Head of caudate nucleus (tissue), 42 donors: ENCODE results near the gene SCARB1.

Experiments
- DNase-seq, 42 donors: peaks; one replicate each; pipeline versions ENCODE4 v3.0.0 to v3.0.0-alpha.2; 2020 to 2021; ENCODE audit warnings: mixed read lengths in 7 of 42
- intact Hi-C: fragments of 100-400 bp; cut with DNase I; formaldehyde crosslinking; loops from one replicate; pipeline ENCODE4 v1.15.0; 2022

Gene SCARB1

DNA sequence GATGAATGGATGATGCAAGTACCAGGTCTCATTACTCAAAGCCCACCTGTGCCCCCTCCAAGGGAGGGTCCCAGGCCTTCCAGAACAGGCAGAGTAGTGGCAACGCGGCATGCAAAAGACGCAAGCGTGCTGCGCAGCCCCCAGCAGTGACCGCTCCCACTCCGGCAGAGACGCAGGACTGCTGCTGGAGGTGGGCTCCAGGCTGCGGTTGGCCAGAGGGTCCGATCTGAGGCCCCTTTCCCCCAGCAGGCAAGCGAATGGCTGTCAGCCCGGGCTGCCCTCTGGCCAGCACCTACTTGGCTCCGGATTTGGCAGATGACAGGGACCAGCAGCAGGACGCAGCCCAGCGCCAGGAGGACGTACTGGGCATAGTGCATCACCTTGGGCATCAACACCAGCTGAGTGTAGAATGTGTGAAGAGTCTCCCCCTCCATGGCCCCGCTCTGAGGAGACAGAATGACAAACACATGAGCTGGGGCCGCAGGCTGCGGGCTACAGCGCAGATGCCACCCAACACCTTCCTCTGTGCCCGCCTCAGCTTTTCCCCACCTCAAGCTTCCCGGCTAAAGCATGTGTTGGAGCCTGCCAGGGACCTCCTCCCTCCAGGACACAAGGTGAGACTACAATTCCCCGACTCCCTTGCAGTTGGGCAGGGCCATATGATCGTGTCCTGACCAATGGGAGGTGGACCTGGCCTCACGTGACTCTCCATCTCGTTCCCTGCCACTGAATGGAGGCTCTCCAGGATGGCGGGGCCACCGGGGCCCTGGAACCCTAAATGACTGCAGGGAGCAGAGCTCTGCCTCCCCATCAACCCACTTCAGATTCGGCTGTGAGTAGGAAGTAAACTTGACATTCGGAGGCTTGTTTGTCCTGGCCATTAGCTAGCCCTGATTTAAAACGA is 77.4 kb downstream of the SCARB1 start:
- intact Hi-C loops: loop anchor here (10.0 kb wide), 1 partner anchor 118 kb away; no protein-coding TSS in a partner anchor
- peak; percentile 67 to 96 (median 89) for DNase-seq

DNA sequence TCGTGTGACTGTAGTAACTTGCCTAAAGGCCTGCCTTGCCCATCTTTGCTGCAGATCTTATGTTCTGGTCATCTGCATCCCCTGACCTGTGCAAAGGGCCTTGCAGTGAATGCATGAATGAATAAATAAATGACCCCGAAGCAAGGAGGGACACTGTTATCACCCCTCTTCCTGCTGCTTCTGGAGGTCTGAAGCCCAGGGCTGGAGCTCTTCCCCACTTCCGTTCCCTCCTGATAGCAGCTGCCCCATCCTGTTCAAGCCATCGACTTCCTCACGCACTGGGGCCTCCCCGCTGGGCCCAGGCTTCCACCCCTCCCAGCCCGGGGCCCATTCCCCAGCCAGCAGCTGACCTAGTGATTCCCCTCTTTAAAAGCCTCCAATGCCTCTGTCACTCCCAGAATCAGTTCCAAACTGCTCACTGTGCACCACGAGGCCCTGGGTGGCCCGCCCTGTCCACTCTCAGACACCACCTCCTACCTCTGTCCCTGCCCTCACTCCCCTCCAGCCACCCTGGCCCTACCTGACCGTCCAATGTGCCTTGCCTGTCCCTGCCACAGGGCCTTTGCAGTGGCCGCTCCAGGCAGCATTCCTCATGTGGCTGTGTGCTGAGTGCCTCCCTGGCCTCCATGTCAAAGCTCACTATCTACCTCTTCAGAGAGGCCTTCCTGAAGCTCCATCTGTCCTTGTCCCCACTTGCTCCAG is 78.6 kb downstream of the SCARB1 start:
- intact Hi-C loops: loop anchor here (10.0 kb wide), 1 partner anchor 120 kb away; no protein-coding TSS in a partner anchor
- DNase-seq: no peak

DNA sequence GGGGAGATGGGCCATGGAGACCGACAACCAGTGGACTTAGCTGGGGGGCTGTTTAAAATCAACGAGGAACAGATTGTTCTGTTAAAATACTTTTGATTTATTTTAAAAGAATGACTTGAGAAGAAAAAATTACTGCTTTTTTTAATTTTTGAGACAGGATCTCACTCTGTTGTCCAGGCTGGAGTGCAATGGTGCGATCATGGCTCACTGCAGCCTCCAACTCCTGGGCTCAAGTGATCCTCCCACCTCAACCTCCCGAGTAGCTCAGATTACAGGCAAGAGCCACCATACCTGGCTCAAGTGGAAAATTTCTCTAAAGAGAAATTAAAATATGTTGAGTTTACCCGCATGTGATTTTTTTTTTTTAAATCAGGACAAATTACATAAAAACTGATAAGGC is 80.6 kb downstream of the SCARB1 start:
- intact Hi-C loops: loop anchor here (10.0 kb wide), 1 partner anchor 122 kb away; no protein-coding TSS in a partner anchor
- DNase-seq: no peak

DNA sequence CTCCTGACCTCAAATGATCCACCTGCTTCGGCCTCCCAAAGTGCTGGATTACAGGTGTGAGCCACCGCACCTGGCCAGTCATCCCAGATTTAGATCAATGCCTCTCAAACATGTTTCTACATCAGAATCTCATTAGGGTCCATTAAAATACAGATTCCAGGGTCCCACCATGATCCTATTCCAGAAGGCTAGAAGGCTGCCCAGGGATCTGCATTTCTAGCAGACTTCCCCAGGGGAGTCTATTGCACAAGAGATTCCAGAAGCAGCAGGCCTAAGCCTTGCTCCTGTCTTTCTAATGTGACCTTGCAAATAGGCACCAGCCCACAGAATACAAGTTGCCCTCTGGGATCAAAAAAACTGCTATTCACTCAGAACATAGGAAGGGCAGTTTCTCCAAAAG is 81.5 kb downstream of the SCARB1 start:
- intact Hi-C loops: loop anchor here (10.0 kb wide), 1 partner anchor 123 kb away; no protein-coding TSS in a partner anchor
- no peak for DNase-seq

DNA sequence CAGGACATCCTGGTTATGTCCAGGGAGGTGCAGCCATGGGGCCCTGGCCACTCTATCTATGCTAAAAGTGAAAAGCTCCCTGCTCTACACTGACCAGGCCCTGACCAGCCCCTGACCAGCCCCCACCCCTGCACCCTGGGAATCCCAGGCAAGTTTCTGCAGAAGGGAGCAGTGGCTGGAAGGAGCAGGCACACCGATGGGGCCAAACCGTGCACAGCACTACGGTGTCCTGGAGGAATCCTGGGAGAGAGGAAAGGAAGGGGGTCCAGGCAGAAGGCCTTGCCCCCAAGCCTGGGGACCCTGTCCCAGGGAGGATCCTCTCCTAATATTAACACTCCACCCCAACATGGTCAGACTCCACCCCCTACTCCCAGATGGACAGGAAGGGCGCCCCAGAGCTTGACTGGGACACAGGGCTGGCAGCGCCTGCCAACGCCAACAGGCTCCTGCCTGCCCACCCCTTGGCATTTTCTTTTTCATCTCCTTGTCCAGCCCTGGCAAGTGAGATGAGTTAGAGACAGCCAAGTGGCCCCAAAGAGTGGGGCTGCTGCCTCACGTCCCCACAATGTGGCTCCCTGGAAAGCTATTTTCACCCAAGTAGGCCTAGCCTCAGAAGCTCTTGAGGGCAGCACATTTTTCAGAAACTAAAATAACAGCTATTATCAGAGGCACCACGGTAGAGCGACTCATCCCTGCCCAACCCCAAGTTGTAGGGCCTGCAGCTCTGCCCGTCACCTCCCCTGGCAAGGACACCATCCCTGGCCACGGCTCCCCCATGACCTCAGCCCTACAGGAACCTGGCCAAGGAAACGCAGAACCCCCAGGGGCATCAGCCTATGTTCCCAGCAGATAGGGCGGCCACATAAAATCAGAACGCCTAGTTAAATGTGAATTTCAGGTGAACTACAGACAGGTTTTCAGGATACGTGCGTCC is 82.6 kb downstream of the SCARB1 start:
- DNase-seq: no peak
- intact Hi-C loops: loop anchor here (10.0 kb wide), 1 partner anchor 124 kb away; no protein-coding TSS in a partner anchor

DNA sequence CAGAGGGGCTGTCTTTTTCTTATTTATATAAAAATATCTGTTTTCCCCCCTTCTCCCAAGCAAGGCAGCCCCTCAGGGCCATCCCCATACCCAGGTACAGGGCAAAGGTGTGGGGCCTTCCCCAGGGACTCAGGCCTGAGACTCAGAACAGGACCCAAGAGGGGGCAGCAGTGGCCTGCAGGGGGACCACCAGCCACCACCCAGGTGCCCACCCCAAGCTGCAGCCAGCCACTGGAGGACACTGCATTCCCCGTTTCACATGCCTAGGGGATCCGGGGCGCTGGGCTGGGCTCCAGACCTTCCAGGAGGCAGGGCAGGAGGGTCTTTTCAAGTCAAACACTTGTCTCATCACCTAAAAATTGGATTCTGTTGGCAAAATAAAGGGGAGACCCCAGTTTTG is 83.3 kb downstream of the SCARB1 start:
- intact Hi-C loops: loop anchor here (10.0 kb wide), 1 partner anchor 124 kb away; no protein-coding TSS in a partner anchor
- DNase-seq: no peak

DNA sequence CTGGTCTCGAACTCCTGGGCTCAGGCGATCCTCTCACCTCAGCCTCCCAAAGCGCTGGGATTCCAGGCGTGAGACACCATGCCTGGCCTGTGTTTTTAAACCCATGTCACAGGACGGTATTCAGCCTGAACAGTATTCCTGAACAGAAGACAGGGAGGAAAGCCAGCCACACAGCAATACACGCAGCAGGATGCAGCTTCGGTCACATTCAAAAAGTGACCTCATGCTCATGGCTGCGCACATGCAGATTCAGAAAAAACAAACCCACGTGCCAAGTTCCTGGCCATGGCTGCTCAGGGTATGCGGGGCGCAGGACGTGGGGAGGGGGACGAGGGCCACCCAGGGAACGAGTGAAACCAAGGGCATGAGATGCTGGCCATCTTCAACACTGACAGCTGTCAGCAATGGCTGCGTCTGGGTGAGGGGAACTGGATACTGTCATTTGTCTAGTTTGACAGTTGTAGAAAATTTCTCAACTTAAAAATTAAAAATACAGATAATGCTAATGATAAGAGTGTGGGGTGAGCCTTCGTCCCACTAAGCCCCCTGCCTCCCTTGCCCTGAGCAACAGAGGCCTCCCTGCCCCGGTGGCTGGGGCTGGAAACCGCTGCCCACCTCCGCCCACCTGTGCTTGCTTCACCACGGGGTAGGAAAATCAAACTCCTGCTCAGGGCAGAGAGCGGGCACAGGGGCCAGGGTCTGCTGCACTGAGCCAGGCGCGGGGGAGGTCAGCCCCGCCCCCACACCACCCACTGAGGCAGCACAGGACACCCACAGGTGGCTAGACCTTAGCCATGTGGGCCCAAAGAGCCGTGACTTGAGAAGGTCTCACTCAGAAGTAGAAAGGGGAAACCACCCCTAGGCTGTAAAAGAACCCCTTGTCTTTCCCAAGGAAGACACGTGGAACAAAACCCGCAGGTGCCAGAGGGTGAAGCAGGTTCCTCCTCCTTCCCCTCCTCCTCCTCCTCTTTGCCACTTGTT is 84.2 kb downstream of the SCARB1 start:
- intact Hi-C loops: loop anchor here (10.0 kb wide), 1 partner anchor 125 kb away; no protein-coding TSS in a partner anchor

DNA sequence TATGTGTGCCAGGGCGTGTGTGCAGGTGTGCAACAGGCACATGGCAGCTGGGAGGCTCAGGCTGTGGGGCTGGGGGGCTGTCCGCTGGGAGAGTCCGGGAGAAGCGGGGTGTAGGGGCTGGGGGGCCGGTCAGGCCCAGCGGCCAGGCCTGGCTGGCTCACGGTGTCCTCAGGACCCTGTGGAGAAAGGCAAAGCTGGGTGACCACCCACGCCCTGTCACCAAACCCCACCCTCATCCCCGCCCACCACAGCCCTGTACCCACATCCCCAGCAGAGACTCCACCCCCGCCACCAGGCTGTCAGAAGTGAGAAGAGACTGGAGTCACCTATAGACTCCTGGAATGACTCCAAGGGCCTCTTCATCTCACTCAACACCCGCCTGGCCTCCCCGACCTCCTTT is 85.3 kb downstream of the SCARB1 start:
- DNase-seq: peak in 25 of 42 donors; percentile 41 to 84 (median 62)
- intact Hi-C loops: no loop called here

More for the DNA sequence above, 84.2 kb downstream of the SCARB1 start:
- DNase-seq: peak in 3 of 42 donors; percentile 49 to 60 (median 53)

DNA sequence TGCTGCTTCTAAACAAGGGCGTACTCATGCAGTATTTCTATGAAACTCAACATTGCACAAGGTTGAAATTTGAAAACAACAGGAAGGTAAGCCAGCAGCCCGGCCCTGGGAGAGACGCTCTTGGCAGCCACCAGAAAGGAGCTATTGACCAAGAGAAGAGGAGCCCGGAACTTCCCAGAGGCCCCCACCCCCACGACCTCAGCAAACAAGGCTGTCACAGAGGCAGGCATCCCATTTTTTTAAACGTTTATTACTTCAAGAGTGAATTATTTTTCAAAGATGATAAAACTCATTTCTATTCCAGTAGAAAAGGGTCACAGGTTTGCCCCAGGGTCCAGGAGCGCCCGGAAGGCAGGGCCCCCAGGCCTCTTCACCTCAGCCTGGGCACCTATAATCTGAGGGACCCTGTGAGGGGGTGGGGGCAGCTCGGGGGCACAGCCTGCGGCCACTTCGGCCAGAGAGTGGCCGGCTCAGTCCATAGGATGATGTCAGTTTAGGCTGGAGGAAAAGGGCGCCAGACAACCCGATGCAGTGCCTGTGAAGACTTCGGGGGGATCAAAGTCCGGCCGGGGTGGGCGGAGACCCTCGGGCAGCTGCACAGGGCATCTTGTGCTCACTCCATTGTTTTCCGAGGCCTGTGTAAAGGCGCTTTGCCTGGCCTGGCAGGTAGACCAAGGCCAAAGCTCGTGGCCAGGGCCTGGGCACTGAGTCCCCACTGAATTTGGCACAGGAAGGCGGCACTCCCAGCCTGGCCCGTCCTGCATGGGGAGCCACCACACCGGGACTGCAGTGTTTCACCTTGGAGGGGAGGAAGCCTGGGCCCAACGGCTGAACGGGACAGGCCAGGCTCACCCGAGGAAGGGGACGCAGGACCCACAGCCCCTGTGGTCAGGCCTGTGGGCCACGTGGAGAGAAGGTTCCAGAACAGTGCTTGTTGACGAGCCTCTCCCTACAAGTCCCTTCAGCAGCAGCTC is 86.0 kb downstream of the SCARB1 start:
- no peak for DNase-seq
- intact Hi-C loops: no loop called here

DNA sequence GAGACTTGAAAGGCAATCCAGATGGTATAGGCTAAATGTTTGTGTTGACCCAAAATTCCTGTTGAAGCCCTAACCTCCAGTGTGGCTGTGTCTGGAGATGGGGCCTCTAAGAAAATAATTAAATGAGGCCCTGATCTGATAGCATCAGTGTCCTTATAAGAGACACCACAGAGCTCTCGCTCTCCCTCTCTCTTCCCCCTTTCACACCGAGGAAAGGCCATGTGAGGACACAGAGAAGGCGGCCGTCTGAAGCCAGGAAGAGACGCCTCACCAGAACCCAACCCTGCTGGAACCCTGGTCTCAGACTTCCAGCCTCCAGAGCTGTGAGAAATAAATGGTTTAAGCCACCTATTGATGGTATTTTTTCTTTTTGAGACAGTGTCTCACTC is 87.5 kb downstream of the SCARB1 start:
- DNase-seq: no peak
- intact Hi-C loops: no loop called here

DNA sequence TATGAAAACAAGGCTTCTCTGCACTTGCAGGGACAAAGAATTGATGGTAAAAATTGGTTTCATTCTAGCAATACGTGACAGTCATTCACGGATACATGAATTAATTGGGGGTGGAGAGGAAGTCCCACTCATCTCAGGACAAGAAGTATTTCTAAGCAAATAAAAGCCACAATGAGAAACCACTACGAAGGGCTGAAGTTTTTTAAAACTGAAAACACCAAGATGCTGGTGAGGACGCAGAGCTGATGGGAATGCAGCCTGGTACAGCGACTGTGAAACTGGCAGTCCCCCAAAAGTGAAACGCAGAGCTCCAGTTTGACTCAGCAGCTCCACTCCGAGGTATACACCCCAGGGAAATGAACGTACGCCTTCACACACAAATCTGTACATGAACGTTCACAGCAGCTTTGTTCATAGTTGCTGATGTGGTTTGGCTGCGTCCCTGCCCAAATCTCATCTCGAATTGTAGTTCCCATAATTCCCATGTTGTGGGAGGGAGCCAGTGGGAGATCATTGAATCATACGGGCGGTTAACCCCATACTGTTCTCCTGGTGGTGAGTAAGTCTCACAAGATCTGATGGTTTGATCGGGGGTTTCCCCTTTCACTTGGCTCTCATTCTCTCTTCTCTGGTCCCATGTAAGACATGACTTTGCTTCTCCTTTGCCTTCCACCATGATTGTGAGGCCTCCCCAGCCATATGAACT is 89.0 kb downstream of the SCARB1 start:
- intact Hi-C loops: no loop called here
- DNase-seq: peak; percentile 47 to 90 (median 76)

DNA sequence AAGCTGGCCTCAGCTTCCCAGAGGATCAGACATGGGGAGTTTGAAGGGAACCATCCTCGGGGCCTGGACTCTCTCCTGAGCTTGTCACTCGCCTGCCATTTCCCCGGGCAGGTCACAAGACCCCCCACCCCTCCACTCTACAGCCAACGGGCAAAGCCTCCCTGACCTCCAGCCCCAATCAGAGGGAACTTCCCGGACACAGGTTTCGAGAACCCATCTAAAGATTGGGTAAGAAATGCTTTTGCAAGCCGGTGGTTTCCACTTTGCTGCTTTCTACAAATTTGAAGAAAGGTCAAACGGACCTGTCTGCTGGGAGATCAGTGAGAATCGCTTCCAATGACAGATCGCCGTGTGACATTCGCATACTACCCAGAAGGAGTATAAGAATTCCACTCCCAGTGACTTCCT is 89.6 kb downstream of the SCARB1 start:
- intact Hi-C loops: no loop called here
- peak in 2 of 42 donors; percentile 48 to 64 for DNase-seq

DNA sequence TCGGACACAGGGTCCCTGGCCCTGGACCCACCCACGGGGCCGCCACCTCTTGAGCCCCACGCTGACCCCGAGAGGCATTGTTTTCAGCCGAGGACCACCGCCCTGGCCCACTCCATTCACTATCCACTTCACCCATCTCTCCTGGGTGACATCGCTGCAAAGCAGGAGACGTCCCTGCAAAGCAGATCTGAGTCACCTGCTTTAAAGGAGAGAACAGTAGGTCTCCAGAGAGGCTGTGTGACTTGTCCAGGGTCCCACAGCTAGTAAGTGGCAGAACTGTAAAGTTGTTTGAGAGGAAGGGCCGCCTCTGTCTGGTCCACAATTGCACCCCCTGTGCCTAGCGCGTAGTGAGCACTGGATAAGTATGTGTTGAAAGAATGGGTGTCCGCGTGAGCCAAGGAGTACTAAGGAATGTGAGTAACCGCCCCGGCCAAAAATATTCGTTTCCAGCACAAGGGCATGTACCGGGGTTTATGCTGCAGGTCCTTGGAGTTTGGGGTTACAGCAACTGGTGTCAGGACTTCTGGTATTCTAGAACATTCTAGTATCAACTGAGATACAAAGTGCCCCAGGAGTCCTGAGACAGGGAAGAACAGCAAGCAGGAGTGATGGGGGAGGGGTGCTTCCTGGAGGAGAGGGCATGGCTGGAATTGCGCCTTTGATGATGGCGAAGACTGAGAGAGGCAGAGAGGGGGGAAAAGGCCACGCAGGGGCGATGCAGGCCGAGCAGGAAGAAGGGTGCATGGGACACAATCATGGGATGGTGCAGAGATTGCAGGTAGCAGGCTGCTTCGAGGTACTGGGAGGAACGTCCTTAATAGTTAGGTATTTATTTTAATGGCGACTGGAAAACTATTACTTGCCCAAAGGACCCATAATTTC is 91.1 kb downstream of the SCARB1 start:
- intact Hi-C loops: no loop called here
- no peak for DNase-seq

DNA sequence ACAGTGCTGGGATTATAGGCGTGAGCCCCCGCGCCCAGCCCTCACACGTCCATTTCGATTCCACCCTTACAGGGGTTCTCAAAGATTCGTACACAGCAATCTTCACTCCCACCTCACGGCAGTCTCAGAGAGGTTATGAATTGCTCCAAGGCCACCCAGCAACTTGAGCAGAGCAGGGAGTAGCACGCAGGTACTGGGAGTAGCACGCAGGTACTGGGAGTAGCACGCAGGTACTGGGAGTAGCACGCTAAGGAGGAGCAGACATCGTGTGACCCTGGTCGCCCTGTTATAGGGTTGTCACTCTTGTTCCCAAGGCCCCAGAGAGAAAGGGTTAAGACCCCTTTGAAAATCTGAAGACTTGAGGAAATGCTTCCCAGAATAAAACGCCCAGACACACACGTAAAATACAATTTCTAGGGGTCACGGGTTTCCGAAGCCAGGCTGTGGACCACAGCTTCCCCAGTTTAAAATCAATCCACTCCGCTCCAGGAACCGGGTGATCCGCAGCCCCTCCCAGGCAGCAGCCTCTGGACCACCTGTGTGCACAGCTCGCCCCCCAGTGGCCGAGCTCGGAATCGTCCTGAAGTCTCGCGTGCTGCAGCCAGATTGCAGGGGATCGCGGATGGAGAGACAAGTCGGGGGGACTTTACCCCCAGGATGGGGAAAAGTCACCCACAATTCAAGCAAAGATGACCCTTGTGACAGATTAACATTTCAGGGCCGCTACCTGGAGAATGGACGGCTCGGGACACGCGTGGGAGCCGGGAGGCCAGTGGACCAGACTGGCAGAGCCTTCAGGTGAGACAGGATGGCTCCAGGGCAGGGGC is 92.0 kb downstream of the SCARB1 start:
- intact Hi-C loops: no loop called here
- DNase-seq: peak; percentile 83 to 97 (median 93)
